ENCODE results near the gene ATP6V1F.

The ATP6V1F gene

DNA sequence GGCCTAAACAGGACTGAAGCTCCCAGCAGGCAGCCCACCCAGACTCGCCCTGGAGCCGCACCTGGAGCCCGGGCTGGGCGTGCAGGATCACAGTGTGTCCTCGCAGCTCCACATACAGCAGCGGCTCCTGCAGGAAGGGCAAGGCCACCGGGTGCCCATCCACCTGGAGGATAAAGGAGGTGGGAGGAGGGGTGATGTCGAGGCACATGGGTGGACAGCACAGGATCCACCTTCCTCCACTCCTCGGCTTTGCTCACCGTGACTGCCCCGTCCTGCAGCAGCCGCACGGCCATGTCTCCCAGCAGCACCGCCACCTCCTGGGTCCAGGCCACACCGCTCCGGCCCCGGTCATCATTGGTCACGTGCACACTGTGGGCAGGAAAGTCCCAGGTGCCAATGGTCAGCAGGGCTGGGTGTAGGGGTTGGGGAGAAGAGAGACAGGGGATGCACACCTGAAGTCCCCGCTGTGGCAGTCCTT is 16.8 kb downstream of the ATP6V1F start:
- no peak overlapping the region for H3K4me3 ChIP-seq (ENCODE audit: low read depth, low read length)
- no peak for DNase-seq (ENCODE audit: low read depth)
- in situ Hi-C loops (cut with HindIII; ENCODE audit: low sequenced_read_pairs), result no loop called here
- TF ChIP-seq, protein P1, sequence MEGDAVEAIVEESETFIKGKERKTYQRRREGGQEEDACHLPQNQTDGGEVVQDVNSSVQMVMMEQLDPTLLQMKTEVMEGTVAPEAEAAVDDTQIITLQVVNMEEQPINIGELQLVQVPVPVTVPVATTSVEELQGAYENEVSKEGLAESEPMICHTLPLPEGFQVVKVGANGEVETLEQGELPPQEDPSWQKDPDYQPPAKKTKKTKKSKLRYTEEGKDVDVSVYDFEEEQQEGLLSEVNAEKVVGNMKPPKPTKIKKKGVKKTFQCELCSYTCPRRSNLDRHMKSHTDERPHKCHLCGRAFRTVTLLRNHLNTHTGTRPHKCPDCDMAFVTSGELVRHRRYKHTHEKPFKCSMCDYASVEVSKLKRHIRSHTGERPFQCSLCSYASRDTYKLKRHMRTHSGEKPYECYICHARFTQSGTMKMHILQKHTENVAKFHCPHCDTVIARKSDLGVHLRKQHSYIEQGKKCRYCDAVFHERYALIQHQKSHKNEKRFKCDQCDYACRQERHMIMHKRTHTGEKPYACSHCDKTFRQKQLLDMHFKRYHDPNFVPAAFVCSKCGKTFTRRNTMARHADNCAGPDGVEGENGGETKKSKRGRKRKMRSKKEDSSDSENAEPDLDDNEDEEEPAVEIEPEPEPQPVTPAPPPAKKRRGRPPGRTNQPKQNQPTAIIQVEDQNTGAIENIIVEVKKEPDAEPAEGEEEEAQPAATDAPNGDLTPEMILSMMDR (IDR thresholded peaks at IDR 0.05; ENCODE audit: low read depth, low read length, missing control alignments), result no peak

DNA sequence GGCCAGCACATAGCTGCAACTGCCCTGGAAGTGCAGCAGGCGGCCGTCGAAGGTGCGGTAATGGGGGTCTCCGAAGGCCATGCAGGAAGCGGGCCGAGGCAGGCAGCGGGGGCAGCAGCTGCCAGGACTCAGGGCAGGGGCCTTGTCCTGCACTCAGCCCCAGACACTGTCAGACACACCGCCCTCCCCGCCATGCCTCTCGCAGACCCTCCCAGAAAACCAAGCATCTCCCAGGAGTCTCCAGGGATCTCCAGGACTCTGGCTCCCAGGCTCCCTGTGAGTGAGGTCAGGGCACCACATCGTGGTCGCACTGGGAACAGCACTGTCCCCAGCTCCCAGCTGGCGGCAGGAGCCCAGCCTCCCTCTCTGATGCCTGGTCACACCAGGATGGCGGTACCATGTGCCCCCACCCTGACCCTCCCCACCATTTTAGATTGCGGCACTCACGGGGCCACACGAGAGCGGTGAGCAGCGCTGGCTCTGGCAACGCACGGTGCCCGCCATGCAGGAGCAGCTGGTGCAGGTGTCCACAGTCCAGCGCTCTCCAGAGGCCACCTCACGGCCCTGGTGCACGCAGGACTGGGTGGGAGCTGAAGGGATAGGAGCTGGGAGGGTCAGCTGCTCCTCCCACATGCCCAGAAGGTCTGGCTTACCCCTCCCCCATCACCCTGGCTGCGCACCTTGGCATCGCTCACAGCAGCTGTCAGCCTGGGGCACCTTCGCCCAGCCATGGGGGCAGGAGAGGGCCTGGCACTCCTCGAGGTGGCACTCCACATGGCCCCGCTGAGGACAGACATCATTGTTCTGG is 17.5 kb downstream of the ATP6V1F start:
- TF ChIP-seq, protein P1 (IDR thresholded peaks at IDR 0.05; ENCODE audit: low read depth, low read length, missing control alignments), result peak; percentile 76
- in situ Hi-C loops (cut with HindIII; ENCODE audit: low sequenced_read_pairs), result no loop called here
- no peak for DNase-seq (ENCODE audit: low read depth)
- H3K4me3 ChIP-seq (ENCODE audit: low read depth, low read length), result no peak overlapping the region

DNA sequence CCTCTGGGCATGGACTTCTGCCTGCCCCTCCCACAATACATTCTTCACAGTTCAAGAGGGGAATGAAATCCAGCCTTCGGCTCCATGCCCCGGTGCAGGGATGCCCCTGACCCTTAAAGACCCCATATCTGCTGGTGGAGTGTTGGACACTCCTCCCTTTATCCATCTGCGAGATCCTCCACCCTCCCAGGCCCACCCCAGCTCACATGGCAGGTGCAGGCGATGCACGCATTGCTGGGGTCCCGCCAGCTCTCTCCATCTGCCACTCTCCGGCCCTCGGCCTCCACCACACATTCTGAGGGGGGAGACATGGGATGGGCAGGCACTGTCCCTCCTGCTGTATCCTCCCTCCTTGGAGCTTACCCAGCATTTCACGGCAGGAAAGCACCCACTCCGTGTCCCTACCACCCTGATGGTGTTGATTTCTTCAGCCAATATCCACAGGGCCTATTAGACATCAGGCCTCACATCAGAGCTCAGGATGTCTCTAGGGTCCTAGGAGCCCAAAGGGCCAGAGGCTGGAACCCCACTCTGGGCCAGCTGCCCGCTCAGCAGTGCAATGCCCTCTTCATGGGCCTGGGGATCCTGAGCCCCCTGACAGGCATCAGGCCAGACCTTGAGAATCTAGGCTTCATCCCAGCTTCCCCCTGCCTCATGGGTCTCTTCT is 18.3 kb downstream of the ATP6V1F start:
- H3K4me3 ChIP-seq (ENCODE audit: low read depth, low read length), result no peak overlapping the region
- in situ Hi-C loops (cut with HindIII; ENCODE audit: low sequenced_read_pairs), result no loop called here
- TF ChIP-seq, protein P1 (IDR thresholded peaks at IDR 0.05; ENCODE audit: low read depth, low read length, missing control alignments), result no peak
- no peak for DNase-seq (ENCODE audit: low read depth)

DNA sequence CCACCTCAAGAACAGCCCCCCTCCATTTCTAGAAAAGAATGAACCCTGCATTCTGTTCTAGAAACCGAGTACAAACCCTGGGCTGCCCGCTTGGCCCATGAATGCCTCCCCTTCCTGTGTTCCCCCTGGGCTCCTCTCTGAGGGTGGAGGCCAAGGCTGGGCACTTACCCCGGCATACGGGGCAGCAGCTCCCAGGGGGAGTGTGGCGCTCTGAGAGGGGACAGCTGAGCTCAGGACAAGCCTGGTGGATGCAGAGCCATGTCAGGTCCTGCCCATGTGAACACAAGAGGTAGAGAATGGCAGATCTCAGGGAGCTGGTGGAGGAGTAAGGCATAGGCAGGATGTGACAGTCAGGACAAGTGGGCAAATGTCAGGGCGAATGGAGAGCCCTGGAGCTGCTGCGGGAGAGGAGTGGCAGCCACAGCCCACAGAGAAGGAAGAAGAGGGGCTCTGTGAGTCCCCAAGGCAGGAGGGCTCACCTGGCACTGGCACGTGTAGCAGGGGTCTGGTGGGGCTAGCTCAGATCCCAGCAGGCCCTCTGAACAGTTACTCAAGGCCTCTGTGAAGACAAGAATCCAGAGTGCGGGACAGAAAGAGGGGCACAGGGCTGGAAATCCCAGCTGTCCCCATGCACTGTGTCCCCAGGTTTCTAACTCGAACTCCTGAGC is 18.9 kb downstream of the ATP6V1F start:
- DNase-seq (ENCODE audit: low read depth), result no peak
- TF ChIP-seq, protein P1 (IDR thresholded peaks at IDR 0.05; ENCODE audit: low read depth, low read length, missing control alignments), result no peak
- in situ Hi-C loops (cut with HindIII; ENCODE audit: low sequenced_read_pairs), result no loop called here

DNA sequence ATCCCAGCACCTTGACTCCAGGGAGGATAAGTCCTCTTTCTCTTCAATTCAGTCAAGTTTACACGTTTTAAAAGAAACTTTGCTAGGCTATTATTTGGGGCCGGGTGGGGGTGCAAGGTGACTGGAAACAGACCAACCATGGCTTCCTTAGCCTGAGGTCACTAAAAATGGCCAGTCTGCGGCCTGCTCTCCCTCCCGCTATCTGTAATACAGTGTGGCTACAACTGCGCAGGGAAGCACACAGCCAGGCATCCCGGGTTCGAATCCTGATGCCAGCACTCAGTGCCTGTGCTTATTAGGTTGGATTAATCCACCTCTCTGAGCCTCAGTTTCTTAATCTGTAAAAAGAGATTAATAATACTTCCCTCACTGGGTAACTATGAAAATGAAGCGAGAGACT is 19.5 kb downstream of the ATP6V1F start:
- TF ChIP-seq, protein P1 (IDR thresholded peaks at IDR 0.05; ENCODE audit: low read depth, low read length, missing control alignments), result no peak
- in situ Hi-C loops (cut with HindIII; ENCODE audit: low sequenced_read_pairs), result no loop called here
- DNase-seq (ENCODE audit: low read depth), result no peak

More for the DNA sequence above, 18.9 kb downstream of the ATP6V1F start:
- no peak overlapping the region for H3K4me3 ChIP-seq (ENCODE audit: low read depth, low read length)

DNA sequence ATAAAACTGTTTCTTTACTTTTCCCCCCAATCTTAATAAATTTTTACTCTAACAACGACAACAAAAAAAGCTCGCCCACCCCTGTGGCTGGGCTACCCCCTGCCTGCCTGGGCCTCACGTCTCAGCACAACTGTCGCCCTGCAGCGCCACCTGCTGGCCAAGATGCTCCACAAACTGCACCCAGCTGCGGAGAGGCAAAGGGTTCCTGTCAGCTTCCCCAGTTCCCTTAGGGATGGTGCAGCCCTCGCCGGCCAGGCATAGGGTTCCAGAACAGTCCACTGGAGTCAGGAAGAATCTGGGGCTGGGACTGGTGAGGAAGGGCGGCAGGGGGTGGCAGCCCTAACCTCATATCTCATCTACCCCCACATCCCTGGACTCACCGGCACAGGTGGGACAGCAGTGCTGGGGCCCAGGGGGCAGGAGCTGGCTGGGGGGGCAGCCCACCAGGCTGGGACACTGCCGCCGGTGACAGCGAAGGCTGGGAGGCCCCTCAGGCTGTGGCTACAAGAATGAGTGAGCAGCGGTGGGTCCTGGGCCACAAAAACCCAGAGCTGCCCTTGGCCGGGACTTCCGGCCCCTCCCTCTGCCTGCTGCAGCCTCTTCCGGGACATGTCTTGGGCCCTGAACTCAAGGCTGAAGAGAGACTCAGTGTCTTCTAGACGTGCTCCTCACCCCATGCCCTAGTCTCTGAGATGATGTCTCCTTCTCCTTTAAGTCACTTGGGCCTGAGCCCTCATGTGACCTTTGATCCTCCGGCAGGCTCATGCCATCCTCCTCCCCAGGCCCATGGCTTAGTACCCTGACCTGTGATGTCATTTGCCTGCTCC is 21.2 kb downstream of the ATP6V1F start:
- TF ChIP-seq, protein P1 (IDR thresholded peaks at IDR 0.05; ENCODE audit: low read depth, low read length, missing control alignments), result peak; percentile 86
- DNase-seq (ENCODE audit: low read depth), result no peak
- no peak overlapping the region for H3K4me3 ChIP-seq (ENCODE audit: low read depth, low read length)
- in situ Hi-C loops (cut with HindIII; ENCODE audit: low sequenced_read_pairs), result no loop called here

More for the DNA sequence above, 19.5 kb downstream of the ATP6V1F start:
- H3K4me3 ChIP-seq (ENCODE audit: low read depth, low read length), result no peak overlapping the region
